GM12875 (cell line): ENCODE data around the gene FRZB.

Source experiments
- H3K4me3 ChIP-seq: one replicate; pipeline ENCODE4 v1.5.1; 2011; ENCODE audit warnings: low read depth, low read length, control low read depth
- TF ChIP-seq, protein P1 (sequence below): IDR thresholded peaks from 2 replicates; pipeline ENCODE4 v1.5.1; 2011; ENCODE audit warnings: low read depth, mild to moderate bottlenecking, control low read depth, inconsistent platforms, low read length, moderate library complexity, borderline replicate concordance; ENCODE audit not compliant: insufficient read depth

The FRZB gene

DNA sequence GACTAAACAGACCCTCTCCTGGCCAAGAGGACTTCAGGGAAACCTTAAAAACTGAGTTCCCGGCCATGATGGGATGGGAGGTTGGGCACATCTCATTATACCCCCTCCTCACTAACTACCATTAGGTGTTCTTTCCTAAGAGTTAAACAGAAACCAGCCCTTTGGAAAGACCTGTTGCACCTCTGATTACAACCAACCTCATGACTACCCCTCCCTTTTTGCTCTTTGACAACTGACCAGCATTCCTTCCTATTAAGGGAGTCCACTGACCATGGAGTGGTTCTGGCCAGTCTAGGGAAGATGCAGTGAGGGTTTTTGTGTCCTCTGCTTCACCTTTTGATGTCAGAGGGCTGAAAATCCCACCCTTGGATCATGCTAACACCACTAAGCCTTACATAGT is 44.5 kb upstream of the FRZB start:
- H3K4me3 ChIP-seq, result no peak overlapping the region
- TF ChIP-seq, protein P1, sequence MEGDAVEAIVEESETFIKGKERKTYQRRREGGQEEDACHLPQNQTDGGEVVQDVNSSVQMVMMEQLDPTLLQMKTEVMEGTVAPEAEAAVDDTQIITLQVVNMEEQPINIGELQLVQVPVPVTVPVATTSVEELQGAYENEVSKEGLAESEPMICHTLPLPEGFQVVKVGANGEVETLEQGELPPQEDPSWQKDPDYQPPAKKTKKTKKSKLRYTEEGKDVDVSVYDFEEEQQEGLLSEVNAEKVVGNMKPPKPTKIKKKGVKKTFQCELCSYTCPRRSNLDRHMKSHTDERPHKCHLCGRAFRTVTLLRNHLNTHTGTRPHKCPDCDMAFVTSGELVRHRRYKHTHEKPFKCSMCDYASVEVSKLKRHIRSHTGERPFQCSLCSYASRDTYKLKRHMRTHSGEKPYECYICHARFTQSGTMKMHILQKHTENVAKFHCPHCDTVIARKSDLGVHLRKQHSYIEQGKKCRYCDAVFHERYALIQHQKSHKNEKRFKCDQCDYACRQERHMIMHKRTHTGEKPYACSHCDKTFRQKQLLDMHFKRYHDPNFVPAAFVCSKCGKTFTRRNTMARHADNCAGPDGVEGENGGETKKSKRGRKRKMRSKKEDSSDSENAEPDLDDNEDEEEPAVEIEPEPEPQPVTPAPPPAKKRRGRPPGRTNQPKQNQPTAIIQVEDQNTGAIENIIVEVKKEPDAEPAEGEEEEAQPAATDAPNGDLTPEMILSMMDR, result no peak

DNA sequence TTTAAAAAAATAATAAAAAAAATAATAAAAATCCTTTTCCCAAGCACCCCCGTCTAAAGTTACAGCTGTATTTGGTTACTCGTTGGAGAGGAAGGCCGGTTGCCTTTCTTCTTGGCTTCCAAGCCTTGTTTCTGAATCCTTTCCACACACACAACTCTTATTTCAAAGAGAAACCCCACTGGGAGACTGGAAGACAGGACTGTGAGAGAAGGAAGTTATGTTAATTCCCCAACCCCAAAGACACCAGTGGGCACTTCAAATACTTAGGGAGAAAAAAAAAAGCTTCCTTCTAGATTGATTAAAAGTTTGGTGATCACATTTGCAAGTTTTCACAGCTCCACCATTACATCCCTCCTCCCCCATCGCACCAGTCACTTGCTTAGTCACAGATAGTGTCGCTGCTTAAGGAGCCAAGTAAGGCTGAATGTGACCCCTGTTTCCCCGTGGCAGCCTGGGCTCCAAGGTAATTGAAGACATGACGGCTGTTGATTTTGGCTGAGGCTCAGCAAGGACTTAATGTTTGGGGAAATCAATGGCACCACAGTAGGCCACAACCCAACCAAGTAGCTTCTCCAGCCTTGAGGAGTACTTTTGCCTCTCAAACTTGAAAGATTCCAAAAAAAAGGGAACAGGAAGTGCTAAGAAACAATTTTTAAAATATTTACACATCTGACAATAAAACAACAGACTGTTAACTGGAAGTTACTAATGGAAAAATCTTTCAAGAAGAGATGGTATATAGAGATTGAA is 40.8 kb upstream of the FRZB start:
- H3K4me3 ChIP-seq, result no peak overlapping the region
- TF ChIP-seq, protein P1, result no peak

DNA sequence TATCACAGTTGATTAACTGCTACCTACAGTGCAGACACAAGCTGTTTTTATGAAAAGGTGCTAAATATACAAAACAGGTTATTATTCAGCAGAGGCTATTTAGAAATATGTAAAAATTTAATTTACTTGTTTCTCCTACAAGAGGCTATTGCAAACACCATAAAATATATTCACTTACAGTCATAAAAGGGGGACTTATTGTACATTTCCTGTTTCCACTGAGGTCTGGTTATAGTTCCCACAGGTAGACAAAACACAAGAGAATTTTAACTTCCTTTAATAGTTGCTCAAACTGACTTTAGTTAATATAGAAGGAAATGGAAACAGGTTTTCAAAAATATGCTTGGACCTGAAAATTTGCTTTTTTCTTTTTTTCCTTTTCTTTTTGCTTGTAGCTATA is 40.0 kb upstream of the FRZB start:
- H3K4me3 ChIP-seq, result no peak overlapping the region
- TF ChIP-seq, protein P1, result no peak

DNA sequence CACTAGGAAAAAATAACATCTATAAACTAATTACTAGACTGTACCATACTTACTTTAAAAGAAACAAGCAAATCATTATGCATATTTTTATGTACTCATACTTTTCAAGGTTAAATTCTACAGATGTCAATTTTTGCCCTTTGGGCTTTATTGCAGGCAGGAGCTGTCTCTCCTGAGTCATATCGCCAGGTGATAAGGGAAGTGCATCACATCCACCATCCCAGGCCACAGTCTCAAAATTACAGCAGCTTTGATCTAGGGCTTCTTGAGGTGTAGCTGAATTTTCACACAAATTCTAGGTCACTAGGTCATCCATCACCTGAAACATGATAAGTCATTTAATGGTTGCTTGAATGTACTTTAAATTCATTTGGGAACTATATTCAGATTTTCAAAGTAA is 38.4 kb upstream of the FRZB start:
- TF ChIP-seq, protein P1, result no peak
- H3K4me3 ChIP-seq, result no peak overlapping the region

DNA sequence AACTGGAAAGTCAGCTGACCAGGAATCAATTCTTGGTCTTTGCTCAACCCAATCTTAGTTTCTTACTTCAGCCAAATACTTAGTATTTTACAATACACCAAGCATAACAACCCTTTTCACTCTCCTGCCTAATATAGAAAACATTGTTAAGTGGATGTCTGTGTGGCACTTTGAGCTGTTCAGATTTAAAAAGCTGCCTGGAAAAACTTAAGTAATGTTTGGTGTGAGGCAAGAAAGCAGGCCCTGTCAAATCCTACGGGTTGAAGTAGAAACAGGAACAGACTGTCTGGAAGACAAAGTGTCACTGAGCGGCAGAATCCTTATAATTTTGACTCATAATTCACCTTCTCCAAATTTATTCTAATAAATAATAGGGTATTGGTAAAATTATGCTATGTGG is 37.1 kb upstream of the FRZB start:
- no peak overlapping the region for H3K4me3 ChIP-seq
- TF ChIP-seq, protein P1, result no peak

DNA sequence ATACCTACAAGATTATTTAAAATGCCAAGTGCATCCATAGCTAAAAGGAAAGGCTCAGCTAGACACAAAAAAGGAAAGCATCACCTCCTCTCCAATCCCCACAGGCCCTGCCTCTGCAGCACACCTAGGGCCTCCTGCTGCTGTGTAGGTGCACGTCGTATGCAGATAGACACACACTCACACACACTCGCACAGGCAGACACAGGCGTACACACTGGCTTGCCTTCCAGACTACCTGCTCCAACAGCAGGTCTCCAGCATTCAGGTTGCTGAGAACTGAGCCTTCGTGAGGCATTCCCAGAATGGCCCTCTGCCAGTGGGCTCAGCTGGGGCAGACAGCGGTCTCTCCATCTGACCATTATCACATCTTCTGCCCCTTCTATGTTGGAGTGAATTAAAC is 35.3 kb upstream of the FRZB start:
- TF ChIP-seq, protein P1, result no peak
- no peak overlapping the region for H3K4me3 ChIP-seq

DNA sequence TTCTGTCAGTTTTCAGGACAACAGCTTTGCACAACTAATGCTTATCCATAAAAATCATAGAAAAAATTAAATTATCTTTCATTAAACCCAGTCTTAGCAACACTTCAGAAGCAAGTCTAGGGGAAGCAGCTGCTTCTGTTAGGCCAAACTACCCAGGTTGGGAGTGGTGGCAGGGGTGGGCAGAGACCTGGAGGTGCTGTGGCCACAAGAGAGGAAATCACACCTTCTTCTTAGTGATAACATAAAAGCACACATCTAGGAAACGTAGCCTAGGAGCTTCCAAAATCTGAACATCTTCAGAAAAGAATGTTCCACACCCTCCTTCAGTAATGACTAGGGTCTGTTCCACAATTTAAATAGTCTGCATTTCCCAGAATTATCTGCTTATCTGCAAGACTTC is 32.3 kb upstream of the FRZB start:
- H3K4me3 ChIP-seq, result no peak overlapping the region
- TF ChIP-seq, protein P1, result no peak
